ENCODE measurements around the gene SPTSSB. TPM values are rescaled to one million over a fixed set of nuclear protein-coding genes. Genes with fewer than 3 reads are reported as not detected.

SPTSSB gene
- total RNA-seq, 1 donor from 2014 or later: 0.50 TPM

DNA sequence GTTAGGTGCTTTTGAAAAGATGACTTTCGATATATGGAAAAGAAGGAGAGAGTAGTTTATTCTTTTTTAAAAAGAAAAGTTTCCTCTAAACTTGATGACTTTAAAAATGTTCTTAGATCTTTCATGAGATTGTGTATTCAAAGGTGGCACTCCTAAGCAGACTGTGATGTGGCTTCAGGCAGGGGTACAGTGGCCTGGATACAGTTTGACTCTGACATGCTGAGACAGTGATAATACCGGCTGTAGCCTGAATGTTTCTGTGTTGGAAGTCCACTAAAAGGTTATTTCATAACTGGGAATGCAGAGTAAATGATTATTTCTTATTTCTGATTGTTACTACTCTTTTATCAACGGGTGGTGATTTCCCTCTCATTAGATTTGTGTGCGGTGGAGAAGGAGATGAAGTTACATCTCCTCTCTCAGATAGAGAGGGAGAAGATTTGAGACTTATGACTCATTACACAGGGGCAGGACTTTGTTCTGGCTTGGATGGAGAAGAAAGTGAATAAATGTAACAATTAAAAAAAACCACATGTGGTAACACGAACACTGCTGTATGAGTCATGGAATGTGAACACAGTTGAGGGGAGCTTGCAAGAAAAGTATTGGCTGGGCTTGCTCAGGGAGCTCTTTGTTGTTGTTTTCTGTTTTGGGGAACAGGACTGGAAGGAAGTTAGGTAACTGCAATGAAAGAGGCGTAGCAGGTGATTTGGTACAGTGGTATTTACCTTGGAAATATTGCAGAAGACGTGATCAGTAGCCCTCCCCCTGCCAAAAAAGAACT lies 21.6 kb downstream of the SPTSSB start:
- no peak for TF ChIP-seq EZH2 (IDR thresholded peaks at IDR 0.05; ENCODE audit: insufficient read depth, low read length)
- TF ChIP-seq, protein P1, sequence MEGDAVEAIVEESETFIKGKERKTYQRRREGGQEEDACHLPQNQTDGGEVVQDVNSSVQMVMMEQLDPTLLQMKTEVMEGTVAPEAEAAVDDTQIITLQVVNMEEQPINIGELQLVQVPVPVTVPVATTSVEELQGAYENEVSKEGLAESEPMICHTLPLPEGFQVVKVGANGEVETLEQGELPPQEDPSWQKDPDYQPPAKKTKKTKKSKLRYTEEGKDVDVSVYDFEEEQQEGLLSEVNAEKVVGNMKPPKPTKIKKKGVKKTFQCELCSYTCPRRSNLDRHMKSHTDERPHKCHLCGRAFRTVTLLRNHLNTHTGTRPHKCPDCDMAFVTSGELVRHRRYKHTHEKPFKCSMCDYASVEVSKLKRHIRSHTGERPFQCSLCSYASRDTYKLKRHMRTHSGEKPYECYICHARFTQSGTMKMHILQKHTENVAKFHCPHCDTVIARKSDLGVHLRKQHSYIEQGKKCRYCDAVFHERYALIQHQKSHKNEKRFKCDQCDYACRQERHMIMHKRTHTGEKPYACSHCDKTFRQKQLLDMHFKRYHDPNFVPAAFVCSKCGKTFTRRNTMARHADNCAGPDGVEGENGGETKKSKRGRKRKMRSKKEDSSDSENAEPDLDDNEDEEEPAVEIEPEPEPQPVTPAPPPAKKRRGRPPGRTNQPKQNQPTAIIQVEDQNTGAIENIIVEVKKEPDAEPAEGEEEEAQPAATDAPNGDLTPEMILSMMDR (IDR thresholded peaks at IDR 0.05; ENCODE audit: insufficient read depth, low read depth, low read length): no peak
- Mint-ChIP-seq H3K9me3 (ENCODE audit: unreplicated experiment) (no peaks in the 10 kb centered on the region), H3K27ac (ENCODE audit: unreplicated experiment) (peak overlapping the region; percentile 28), H3K4me3 (ENCODE audit: unreplicated experiment) (no peak overlapping the region), H3K36me3 (ENCODE audit: low read depth, unreplicated experiment) (no peaks in the 10 kb centered on the region), H3K27me3 (ENCODE audit: low read depth, unreplicated experiment) (no peaks in the 10 kb centered on the region), H3K4me1 (ENCODE audit: low read depth, unreplicated experiment) (peaks cover 26% of the 10 kb centered on the region)
- Histone ChIP-seq H3K4me2 (ENCODE audit: low read length) (peak overlapping the region; percentile 60), H3K4me1 (ENCODE audit: insufficient read depth, low read length) (peaks cover 24% of the 10 kb centered on the region), H4K20me1 (ENCODE audit: insufficient read depth, low read length) (no peaks in the 10 kb centered on the region), H3K9ac (ENCODE audit: low read length) (peak overlapping the region; percentile 14), H3K27me3 (ENCODE audit: insufficient read depth, low read length) (no peaks in the 10 kb centered on the region), H3K36me3 (ENCODE audit: insufficient read depth, low read length) (no peaks in the 10 kb centered on the region), H3K4me3 (ENCODE audit: insufficient read depth, low read depth, low read length) (no peak overlapping the region), H2AFZ (ENCODE audit: low read depth, low read length) (no peak overlapping the region), H3K27ac (ENCODE audit: low read depth, low read length) (peak overlapping the region; percentile 41), H3K9me3 (ENCODE audit: insufficient read depth, low read depth, low read length) (no peaks in the 10 kb centered on the region), H3K79me2 (ENCODE audit: insufficient read depth, low read length) (no peaks in the 10 kb centered on the region)
- DNase-seq (ENCODE audit: low read depth) (peak; percentile 96), FAIRE-seq (peak; percentile 20)

- no peak for TF ChIP-seq EZH2 (IDR thresholded peaks at IDR 0.05; ENCODE audit: insufficient read depth, low read length)
- TF ChIP-seq, protein P1 (IDR thresholded peaks at IDR 0.05; ENCODE audit: insufficient read depth, low read depth, low read length): no peak
- no peaks in the 10 kb centered on the region for H3K36me3 ChIP-seq (ENCODE audit: insufficient read depth, low read length)
- peak overlapping the region; percentile 41 for H3K27ac ChIP-seq (ENCODE audit: low read depth, low read length)
- H3K36me3 Mint-ChIP-seq (ENCODE audit: low read depth, unreplicated experiment): no peaks in the 10 kb centered on the region
- H3K79me2 ChIP-seq (ENCODE audit: insufficient read depth, low read length): no peaks in the 10 kb centered on the region
- no peaks in the 10 kb centered on the region for H3K9me3 ChIP-seq (ENCODE audit: insufficient read depth, low read depth, low read length)
- peaks cover 27% of the 10 kb centered on the region for H3K4me1 Mint-ChIP-seq (ENCODE audit: low read depth, unreplicated experiment)
- DNase-seq (ENCODE audit: low read depth) (peak; percentile 82), FAIRE-seq (no peak)
- H3K4me3 Mint-ChIP-seq (ENCODE audit: unreplicated experiment): no peak overlapping the region
- no peaks in the 10 kb centered on the region for H4K20me1 ChIP-seq (ENCODE audit: insufficient read depth, low read length)
- H3K27me3 ChIP-seq (ENCODE audit: insufficient read depth, low read length): no peaks in the 10 kb centered on the region
- H3K27ac Mint-ChIP-seq (ENCODE audit: unreplicated experiment): peak overlapping the region; percentile 1
- H3K27me3 Mint-ChIP-seq (ENCODE audit: low read depth, unreplicated experiment): no peaks in the 10 kb centered on the region
- H3K9ac ChIP-seq (ENCODE audit: low read length): no peak overlapping the region
- no peak overlapping the region for H3K4me3 ChIP-seq (ENCODE audit: insufficient read depth, low read depth, low read length)
- H3K4me1 ChIP-seq (ENCODE audit: insufficient read depth, low read length): peaks cover 24% of the 10 kb centered on the region
- H2AFZ ChIP-seq (ENCODE audit: low read depth, low read length): no peak overlapping the region
- H3K9me3 Mint-ChIP-seq (ENCODE audit: unreplicated experiment): no peaks in the 10 kb centered on the region
- H3K4me2 ChIP-seq (ENCODE audit: low read length): peak overlapping the region; percentile 60
Measured at GRCh38 chr3:161348796-161349400, 22.4 kb downstream of the SPTSSB start.

GRCh38 chr3:161347726-161348125 lies 23.6 kb downstream of the SPTSSB start:
- DNase-seq (ENCODE audit: low read depth) (no peak), FAIRE-seq (no peak)
- Histone ChIP-seq H3K36me3 (ENCODE audit: insufficient read depth, low read length) (no peaks in the 10 kb centered on the region), H3K9me3 (ENCODE audit: insufficient read depth, low read depth, low read length) (no peaks in the 10 kb centered on the region), H3K9ac (ENCODE audit: low read length) (no peak overlapping the region), H3K4me2 (ENCODE audit: low read length) (no peak overlapping the region), H2AFZ (ENCODE audit: low read depth, low read length) (no peak overlapping the region), H3K27me3 (ENCODE audit: insufficient read depth, low read length) (no peaks in the 10 kb centered on the region), H4K20me1 (ENCODE audit: insufficient read depth, low read length) (no peaks in the 10 kb centered on the region), H3K4me1 (ENCODE audit: insufficient read depth, low read length) (peaks cover 24% of the 10 kb centered on the region), H3K79me2 (ENCODE audit: insufficient read depth, low read length) (no peaks in the 10 kb centered on the region), H3K4me3 (ENCODE audit: insufficient read depth, low read depth, low read length) (no peak overlapping the region), H3K27ac (ENCODE audit: low read depth, low read length) (no peak overlapping the region)
- Mint-ChIP-seq H3K9me3 (ENCODE audit: unreplicated experiment) (no peaks in the 10 kb centered on the region), H3K4me1 (ENCODE audit: low read depth, unreplicated experiment) (peaks cover 30% of the 10 kb centered on the region), H3K27ac (ENCODE audit: unreplicated experiment) (peak overlapping the region; percentile 10), H3K4me3 (ENCODE audit: unreplicated experiment) (no peak overlapping the region), H3K27me3 (ENCODE audit: low read depth, unreplicated experiment) (no peaks in the 10 kb centered on the region), H3K36me3 (ENCODE audit: low read depth, unreplicated experiment) (no peaks in the 10 kb centered on the region)
- TF ChIP-seq, protein P1 (IDR thresholded peaks at IDR 0.05; ENCODE audit: insufficient read depth, low read depth, low read length): no peak
- TF ChIP-seq EZH2 (IDR thresholded peaks at IDR 0.05; ENCODE audit: insufficient read depth, low read length): no peak
